NB4 (cell line): Measurements from ENCODE around the gene CCDC18.

Experiments used
- POLR2A ChIP-seq: IDR thresholded peaks from 2 replicates; pipeline ENCODE4 v1.6.1; 2011; ENCODE audit warnings: mild to moderate bottlenecking; ENCODE audit not compliant: insufficient read length; ENCODE audit errors: extremely low read depth
- TF ChIP-seq, protein P1 (sequence below): IDR thresholded peaks from one replicate; pipeline ENCODE4 v1.5.1; 2012; ENCODE audit warnings: low read depth, low read length
- TF ChIP-seq, protein P2 (sequence below): IDR thresholded peaks from 2 replicates; pipeline ENCODE4 v1.6.1; 2011; ENCODE audit warnings: low read depth, low read length

DNA sequence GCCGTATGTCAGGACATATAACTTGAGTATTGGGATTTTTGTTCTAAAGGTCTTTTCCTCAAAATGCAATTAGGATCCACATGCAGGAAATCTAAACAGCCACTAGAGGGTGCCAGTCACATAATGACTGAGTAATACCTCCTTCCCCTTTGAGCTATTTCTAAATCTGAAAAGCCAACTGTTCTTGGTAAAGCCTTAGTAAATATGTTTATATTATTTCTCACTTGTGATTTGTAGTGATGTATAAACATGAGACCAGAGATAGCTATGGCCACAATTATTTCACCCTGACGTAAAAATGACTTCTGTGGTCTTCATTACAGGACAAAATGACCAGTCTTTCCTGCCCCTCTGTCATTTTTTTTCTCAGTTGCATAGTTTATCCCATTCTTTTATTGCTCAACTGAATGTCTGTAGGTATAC is 124.2 kb downstream of the CCDC18 start:
- TF ChIP-seq POLR2A: no peak
- TF ChIP-seq, protein P1, sequence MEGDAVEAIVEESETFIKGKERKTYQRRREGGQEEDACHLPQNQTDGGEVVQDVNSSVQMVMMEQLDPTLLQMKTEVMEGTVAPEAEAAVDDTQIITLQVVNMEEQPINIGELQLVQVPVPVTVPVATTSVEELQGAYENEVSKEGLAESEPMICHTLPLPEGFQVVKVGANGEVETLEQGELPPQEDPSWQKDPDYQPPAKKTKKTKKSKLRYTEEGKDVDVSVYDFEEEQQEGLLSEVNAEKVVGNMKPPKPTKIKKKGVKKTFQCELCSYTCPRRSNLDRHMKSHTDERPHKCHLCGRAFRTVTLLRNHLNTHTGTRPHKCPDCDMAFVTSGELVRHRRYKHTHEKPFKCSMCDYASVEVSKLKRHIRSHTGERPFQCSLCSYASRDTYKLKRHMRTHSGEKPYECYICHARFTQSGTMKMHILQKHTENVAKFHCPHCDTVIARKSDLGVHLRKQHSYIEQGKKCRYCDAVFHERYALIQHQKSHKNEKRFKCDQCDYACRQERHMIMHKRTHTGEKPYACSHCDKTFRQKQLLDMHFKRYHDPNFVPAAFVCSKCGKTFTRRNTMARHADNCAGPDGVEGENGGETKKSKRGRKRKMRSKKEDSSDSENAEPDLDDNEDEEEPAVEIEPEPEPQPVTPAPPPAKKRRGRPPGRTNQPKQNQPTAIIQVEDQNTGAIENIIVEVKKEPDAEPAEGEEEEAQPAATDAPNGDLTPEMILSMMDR: peak; percentile 69
- TF ChIP-seq, protein P2, sequence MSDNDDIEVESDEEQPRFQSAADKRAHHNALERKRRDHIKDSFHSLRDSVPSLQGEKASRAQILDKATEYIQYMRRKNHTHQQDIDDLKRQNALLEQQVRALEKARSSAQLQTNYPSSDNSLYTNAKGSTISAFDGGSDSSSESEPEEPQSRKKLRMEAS: peak; percentile 34; the same call in 1 of the 2 replicates
